ENCODE results near the gene LTBP2.
A peak's percentile ranks its signal among the peaks of the same experiment; 100 is the strongest.

Gene LTBP2

DNA sequence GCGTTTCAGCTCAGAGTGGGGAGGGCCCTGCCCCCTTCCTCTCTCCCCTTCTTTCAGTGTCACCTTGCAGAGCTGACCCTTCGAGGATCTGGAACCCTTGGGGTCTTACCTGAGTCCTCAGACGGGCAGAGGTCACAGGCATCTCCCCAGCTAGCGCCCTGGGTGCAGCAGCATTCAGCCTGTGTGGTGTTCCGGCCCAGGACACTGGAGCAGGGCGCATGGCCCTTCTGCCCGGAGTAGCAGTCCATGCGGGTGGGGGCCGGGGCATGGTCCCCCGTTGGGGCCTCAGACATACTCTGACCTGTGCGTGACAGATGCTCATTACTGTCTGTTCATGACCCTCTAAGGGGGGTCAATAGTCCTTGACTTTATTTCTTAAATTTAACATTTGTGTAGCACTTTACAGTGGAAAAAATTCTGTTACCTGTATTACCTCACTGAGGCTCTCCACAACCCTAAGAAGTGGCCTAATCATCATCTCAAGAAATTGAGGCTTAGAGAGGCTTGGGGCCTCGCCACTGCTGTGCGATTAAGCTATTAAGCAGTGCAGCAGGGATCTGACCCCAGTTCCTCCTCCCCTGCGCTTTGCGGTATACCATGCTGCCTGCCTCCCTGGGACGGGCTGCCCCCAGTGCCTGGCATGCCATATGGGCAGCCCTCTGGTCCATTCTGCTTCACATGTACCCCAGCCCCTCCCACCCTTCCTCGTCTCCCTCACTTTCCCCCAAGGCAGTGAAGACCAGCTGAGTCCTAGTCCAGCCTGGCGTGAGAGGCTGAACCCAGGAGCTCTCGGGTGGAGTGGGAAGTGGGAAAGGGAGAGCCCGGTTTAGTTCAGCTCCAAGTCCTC lies 106.9 kb downstream of the LTBP2 start:
- FAIRE-seq = no peak
- peak; percentile 3 for DNase-seq (ENCODE audit: insufficient read length)
- TF ChIP-seq POLR2AphosphoS5 (IDR thresholded peaks at IDR 0.05; ENCODE audit: low read depth, low read length) (no peak), TAF1 (IDR thresholded peaks at IDR 0.05; ENCODE audit: borderline replicate concordance, low read depth, low read length) (no peak), POLR2A (IDR thresholded peaks at IDR 0.05; ENCODE audit: low read depth, low read length) (no peak)

DNA sequence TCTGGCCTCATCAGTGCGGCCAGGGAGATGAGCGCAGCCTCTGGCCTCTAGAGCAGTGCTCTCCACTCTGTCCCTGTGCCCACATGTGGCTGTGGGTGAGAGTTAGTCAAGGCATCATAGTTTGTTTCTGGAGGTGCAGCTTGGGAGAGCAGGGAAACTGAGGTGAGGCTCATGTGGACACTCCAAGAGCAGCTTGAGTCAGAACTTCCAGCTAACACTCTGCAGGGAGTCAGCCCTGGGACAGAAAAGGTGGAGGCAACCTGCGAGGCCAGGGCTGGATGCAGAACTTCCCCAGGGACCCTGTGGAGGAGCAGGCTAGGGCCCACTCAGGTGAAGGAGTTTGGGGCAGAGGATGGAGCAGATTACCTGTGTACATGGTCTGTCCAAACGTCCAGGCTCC lies 107.6 kb downstream of the LTBP2 start:
- FAIRE-seq (no peak), DNase-seq (ENCODE audit: insufficient read length) (no peak)
- TF ChIP-seq TAF1 (IDR thresholded peaks at IDR 0.05; ENCODE audit: borderline replicate concordance, low read depth, low read length) = no peak
- no peak for TF ChIP-seq POLR2A (IDR thresholded peaks at IDR 0.05; ENCODE audit: low read depth, low read length)
- TF ChIP-seq POLR2AphosphoS5 (IDR thresholded peaks at IDR 0.05; ENCODE audit: low read depth, low read length) = no peak

DNA sequence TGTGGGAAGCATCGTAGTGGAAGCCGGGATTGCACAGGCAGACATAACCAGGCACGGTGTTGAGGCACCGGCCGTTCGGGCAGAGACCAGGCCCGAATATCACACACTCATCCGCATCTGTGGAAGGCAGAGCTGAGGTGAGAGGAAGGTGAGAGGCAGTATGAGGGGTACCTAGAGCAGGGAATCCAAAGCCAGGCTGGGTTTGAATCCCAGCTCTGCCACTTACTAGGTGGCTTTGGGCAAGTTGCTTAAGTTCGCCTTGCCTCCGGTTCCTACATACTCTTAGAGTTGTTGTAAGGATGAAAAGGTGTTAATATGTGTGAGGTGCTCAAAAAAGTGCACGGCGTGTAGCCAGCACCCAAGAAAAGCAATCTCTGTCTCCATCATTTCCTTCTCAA lies 108.1 kb downstream of the LTBP2 start:
- FAIRE-seq = no peak
- no peak for TF ChIP-seq POLR2A (IDR thresholded peaks at IDR 0.05; ENCODE audit: low read depth, low read length)
- no peak for TF ChIP-seq TAF1 (IDR thresholded peaks at IDR 0.05; ENCODE audit: borderline replicate concordance, low read depth, low read length)
- TF ChIP-seq POLR2AphosphoS5 (IDR thresholded peaks at IDR 0.05; ENCODE audit: low read depth, low read length) = no peak

DNA sequence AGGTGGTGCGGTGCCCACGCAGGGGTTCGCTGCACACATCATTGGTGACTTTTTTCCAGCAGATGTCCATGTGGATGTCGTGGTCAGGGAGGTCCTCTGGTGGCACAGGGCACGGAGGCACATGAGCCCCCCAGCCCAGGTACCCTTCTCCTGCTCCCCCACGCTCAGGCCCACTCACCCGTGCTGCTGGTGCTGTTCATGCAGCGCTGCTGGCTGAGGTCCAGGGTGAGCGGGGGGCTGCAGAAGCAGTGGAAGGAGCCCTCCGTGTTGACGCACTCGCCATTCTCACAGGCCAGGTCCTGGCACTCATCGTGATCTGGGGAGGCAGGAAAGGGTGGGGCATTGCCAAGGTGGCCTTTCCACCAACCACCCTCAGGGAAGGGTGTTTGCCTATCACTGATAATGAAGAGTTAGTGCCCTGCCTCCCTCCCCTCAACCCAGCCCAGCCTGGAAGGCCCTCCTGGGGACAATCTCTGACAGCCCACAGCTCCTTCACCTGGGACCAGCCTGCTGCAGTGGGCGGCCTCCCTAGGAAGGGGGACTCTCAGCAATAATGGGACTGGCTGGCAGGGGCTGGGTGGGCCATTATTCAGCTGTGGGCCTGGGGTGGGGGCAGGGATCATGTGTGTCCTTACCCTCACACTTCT lies 108.6 kb downstream of the LTBP2 start:
- FAIRE-seq = no peak
- no peak for DNase-seq (ENCODE audit: insufficient read length)
- TF ChIP-seq POLR2AphosphoS5 (IDR thresholded peaks at IDR 0.05; ENCODE audit: low read depth, low read length) (no peak), TAF1 (IDR thresholded peaks at IDR 0.05; ENCODE audit: borderline replicate concordance, low read depth, low read length) (no peak), POLR2A (IDR thresholded peaks at IDR 0.05; ENCODE audit: low read depth, low read length) (no peak)

More for the DNA sequence above, 108.1 kb downstream of the LTBP2 start:
- no peak for DNase-seq (ENCODE audit: insufficient read length)

DNA sequence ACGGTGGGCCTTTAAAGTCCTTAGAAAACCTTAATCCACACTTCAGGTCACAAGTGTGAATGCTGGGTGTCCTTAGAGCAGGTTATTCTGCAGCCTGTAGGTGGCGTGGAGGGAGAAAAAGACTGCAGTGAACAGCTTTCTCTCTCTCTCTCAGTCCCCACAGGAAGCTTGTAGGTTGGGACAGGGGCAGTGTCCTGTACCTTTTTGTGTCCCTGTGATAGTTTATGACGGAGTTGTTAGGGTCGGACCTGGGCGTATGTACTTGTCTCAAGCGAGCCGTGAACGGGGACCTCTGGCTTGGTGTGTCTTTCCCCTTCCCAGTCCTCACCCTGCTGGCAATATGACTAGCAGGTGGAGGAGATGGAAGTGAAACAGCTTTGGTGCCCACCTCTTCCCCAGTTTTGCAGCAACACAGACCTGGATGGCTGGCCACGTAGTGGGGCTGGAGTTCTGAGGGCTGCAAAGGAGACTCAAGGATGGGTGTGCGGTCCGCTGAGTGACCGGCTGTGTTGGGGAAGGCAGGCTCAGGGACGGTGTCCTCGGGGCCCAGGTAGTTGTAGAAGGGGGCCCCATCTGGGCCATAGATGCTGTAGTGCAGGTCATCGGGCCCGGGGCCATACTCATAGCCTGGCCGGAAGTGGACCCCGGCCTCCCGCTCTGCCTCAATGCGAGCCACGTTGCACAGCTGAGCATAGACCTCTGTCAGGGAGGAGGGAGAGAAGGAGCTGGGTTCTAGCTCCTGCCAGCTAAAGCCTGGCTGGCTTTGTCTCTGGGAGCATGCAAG lies 109.6 kb downstream of the LTBP2 start:
- FAIRE-seq (no peak), DNase-seq (ENCODE audit: insufficient read length) (no peak)
- TF ChIP-seq POLR2AphosphoS5 (IDR thresholded peaks at IDR 0.05; ENCODE audit: low read depth, low read length) (no peak), TAF1 (IDR thresholded peaks at IDR 0.05; ENCODE audit: borderline replicate concordance, low read depth, low read length) (no peak), POLR2A (IDR thresholded peaks at IDR 0.05; ENCODE audit: low read depth, low read length) (no peak)

DNA sequence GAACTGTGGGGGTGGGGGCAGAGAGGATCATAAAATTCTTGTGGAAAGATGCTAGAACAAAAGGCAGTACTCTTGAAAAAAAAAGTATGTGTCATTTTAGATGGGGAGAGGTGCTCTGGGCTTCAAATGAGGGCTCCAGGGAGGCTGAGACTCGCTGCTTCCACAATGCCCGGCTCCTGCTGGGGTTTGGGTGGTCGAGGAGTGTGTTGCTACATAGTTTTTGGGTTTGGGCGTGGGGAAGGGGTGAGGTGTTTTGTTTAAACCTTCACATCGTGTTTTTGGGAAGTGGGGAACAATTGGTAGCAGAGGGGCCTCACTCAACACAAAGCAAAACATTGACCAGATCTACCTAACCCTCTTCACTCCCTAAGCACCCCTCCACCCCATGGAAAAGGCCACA lies 110.3 kb downstream of the LTBP2 start:
- FAIRE-seq (no peak), DNase-seq (ENCODE audit: insufficient read length) (no peak)
- TF ChIP-seq TAF1 (IDR thresholded peaks at IDR 0.05; ENCODE audit: borderline replicate concordance, low read depth, low read length) (no peak), POLR2A (IDR thresholded peaks at IDR 0.05; ENCODE audit: low read depth, low read length) (no peak), POLR2AphosphoS5 (IDR thresholded peaks at IDR 0.05; ENCODE audit: low read depth, low read length) (no peak)

DNA sequence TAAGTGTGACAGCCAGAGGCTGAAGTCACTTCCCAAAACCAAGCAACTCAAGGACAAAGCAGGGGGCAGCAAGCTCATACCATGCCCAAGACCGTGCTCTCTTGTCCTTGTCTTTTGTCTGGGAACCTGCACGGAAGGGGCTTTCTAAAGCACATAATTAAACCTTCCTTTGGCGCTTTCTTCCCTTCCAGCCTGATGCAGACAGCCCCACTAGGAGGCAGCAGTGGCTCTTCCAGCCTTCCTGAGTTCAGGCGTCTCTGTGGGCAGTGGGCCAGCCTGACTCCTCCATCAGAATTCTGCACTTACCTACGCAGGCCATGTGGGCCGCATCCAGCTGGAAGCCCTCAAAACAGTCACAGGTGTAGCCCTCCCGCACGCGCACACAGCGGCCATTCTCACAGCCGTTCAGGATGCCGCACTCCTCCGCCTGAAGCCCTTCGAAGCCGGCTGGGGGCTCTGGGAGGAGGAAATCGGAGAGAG lies 110.9 kb downstream of the LTBP2 start:
- FAIRE-seq (no peak), DNase-seq (ENCODE audit: insufficient read length) (no peak)
- no peak for TF ChIP-seq POLR2AphosphoS5 (IDR thresholded peaks at IDR 0.05; ENCODE audit: low read depth, low read length)
- TF ChIP-seq POLR2A (IDR thresholded peaks at IDR 0.05; ENCODE audit: low read depth, low read length) = no peak
- no peak for TF ChIP-seq TAF1 (IDR thresholded peaks at IDR 0.05; ENCODE audit: borderline replicate concordance, low read depth, low read length)

DNA sequence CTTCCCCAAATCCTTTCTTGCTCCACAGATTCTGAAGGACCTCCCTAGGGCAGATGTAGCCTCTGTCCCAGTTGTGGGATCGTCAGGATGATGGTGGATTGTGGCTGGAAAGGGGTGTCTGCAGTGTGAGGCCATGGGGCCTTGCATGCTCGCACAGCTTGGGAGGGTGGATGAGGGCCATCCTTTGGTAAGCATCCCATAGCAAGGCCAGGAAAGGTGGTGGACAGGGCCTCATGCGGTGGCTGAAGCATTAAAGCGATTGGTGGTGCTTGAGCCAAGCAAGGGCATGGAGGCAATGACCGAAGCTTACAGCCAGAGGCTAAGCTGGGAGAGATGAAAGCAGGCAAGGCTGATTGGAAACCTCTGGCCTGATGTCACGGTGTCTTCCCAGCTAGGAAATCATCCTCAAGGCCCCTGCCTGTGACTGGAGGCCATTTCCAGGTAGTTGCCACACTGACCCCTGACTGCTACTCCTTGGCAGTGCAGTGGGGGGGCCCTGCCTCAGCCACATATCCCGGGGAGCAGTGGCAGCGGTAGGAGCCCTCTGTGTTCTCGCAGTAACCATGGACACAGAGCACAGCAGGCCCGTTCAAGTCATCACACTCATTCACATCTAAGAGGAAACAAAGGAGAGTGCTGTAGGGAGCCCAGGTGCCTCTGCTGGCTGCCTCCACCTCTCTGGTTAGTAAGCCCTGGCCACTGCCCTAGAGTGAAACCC lies 111.5 kb downstream of the LTBP2 start:
- no peak for DNase-seq (ENCODE audit: insufficient read length)
- FAIRE-seq = no peak
- TF ChIP-seq TAF1 (IDR thresholded peaks at IDR 0.05; ENCODE audit: borderline replicate concordance, low read depth, low read length) (no peak), POLR2A (IDR thresholded peaks at IDR 0.05; ENCODE audit: low read depth, low read length) (no peak), POLR2AphosphoS5 (IDR thresholded peaks at IDR 0.05; ENCODE audit: low read depth, low read length) (no peak)

DNA sequence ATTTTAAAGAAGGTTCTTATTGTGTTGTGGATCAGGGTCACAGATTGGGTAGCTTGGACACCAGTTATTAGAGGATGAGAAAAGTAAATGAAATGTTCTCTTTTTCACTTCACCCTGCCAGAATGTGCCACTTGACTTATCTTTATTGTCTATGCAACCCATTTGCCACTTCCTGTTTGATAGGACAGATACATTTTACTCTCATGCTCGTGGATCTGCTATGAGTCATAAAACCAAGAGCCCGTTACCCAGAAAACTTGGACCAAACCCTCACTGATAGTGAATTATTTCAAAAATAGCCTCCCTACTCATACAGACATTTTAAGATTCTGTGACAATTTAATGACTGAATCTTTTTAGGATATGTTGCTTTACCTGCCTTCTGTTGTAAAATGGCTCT lies 116.7 kb downstream of the LTBP2 start:
- TF ChIP-seq POLR2A (IDR thresholded peaks at IDR 0.05; ENCODE audit: low read depth, low read length) (no peak), POLR2AphosphoS5 (IDR thresholded peaks at IDR 0.05; ENCODE audit: low read depth, low read length) (no peak), TAF1 (IDR thresholded peaks at IDR 0.05; ENCODE audit: borderline replicate concordance, low read depth, low read length) (no peak)
- FAIRE-seq (no peak), DNase-seq (ENCODE audit: insufficient read length) (no peak)

DNA sequence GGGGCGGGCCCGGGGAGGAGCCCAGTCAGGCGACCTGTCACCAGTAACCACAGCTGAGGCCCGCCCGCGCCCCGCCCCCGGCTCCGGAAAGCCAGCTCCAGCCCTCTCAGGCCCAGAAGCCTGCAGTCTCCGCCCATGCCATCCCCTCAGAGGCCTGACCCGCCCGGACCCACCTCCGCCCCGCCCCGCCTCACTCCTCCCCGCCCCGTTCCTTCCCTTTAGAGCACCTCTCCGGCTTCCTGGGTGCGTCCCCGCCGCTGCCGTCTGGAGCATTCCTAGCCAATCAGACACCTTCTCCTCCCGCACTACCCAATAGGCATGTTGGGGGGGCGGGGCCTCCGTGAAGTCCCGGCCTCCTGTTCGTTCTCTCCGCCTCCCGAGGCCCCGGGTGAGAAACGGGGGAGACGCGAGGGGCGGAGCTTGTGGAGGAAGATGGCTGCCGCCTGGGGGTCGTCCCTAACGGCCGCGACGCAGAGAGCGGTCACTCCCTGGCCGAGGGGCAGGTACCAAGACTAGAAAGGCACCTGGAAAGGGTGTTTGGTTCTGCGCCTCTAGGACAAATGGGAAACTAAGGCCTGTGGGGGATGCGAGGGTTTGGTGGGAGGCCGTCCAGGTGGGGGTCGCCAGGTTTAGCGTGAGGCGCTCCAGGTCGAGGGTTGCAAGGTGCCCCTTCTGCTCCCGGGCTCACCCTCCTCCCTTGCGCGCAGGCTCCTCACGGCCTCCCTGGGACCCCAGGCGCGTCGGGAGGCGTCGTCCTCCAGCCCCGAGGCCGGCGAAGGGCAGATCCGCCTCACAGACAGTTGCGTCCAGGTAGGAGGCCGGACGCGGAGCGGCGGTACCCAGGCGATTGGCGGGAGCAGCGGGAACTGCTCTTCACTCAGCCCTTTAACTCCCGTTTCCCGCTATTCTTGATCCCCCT lies 118.4 kb downstream of the LTBP2 start, which contains the start of gene ISCA2:
ISCA2 (plus strand) TSS at position 423 of the 919 bp plus-strand sequence; CDS start at position 433, 10 bp downstream.
- TF ChIP-seq TAF1 (IDR thresholded peaks at IDR 0.05; ENCODE audit: borderline replicate concordance, low read depth, low read length) (0 out of 2 replicates have a peak, but pooled peaks have one; percentile 29), POLR2AphosphoS5 (IDR thresholded peaks at IDR 0.05; ENCODE audit: low read depth, low read length) (peak; percentile 52), POLR2A (IDR thresholded peaks at IDR 0.05; ENCODE audit: low read depth, low read length) (peak; percentile 74)
- peak; percentile 98 for FAIRE-seq

More for the DNA sequence above, 118.4 kb downstream of the LTBP2 start, which contains the start of gene ISCA2:
- DNase-seq (ENCODE audit: insufficient read length) = peak; percentile 97

Measured in GM12892 (cell line).